ENCODE data around the gene CARNS1. TPM values are rescaled to one million over a fixed set of nuclear protein-coding genes. Genes with fewer than 3 reads are reported as not detected.
A peak's percentile ranks its signal among the peaks of the same experiment; 100 is the strongest.

The CARNS1 gene
- total and polyA plus RNA-seq, 7 experiments from 2014 or later, result 0.53 to 14.2 (median 4.3) TPM

DNA sequence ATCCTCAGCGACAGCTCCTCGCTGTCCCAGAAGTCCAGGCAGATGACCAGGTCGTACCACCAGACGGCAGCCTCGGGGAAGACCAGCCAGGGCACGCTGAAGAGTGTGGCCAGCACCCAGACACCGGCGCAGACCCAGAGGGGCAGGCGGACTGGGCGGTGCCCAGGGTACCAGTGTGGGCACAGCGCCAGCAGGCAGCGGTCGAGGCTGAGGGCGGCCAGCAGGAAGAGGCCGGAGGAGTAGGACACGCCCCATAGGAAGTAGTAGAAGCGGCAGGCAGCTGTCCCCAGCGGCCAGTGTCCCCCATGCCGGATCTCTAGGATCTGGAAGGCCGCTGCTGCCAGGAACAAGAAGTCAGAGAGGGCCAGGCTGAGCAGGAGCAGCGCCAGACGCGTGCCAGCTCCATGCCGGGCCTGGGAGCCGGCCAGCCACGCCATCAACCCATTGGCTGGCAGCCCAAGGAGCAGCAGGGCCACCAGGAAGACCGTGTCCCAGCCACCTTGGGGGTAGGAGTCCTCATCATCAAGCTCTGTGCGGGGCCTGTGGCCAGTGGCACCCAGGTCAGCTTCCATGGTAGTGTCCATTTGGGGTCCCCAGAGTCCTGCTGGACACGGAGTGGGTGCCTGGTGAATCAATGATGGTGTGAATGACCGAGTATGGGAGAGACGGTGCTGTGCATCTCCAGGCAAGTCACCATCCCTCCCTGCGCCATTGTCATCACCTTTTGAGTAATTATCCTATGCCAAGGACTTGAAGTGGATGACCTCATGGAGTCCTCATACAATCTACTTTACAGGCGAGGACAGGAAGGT, 36.9 kb downstream of the CARNS1 start, which contains the start of gene GPR152:
TSS of gene GPR152 (minus strand) at position 589 of the 812 bp plus-strand sequence. CDS start at position 584, 5 bp downstream.
- H3K9me3 Mint-ChIP-seq, result peaks cover 0 to 3% (median 0%) of the 10 kb centered on the region in 11 donors
- no peak within 1 kb of the TSS for H3K4me3 ChIP-seq (ENCODE audit: low read length)
- H3K4me1 ChIP-seq (ENCODE audit: control insufficient read depth in 2 of 2, insufficient read depth in 2 of 2, low read length in 2 of 2), result peaks cover 9 to 24% of the 10 kb centered on the region in 2 donors
- H3K27me3 Mint-ChIP-seq, result no peaks in the 10 kb centered on the region
- ATAC-seq (no peak), DNase-seq (no peak)
- no peaks in the 10 kb centered on the region for H3K36me3 ChIP-seq (ENCODE audit: control insufficient read depth in 2 of 3, insufficient read depth in 3 of 3, low read length in 3 of 3)
- no peak within 1 kb of the TSS for H3K27ac ChIP-seq (ENCODE audit: low read depth, low read length)
- H3K36me3 Mint-ChIP-seq, result no peaks in the 10 kb centered on the region
- H3K27me3 ChIP-seq (ENCODE audit: control insufficient read depth in 2 of 2, insufficient read depth in 2 of 2, low read length in 2 of 2), result no peaks in the 10 kb centered on the region
- peaks cover 15 to 42% (median 23%) of the 10 kb centered on the region in 7 donors for H3K4me1 Mint-ChIP-seq
- intact Hi-C loops (cut with micrococcal nuclease), result no loop called here
- POLR2A ChIA-PET, result interaction anchor here (0.5 to 11.9 kb wide), 8 partner anchors 9 to 49 kb away, joined by 3 to 206 read pairs (median 5); partner anchors contain the start of genes CABP4, CORO1B, PTPRCAP and TBC1D10C
- CTCF ChIA-PET, result no interaction called here
- H3K27ac Mint-ChIP-seq, result peak within 1 kb of the TSS in 4 of 9 donors; percentile 17 to 68 (median 40)
- H3K9me3 ChIP-seq (ENCODE audit: control insufficient read depth in 2 of 3, low read length in 3 of 3), result no peaks in the 10 kb centered on the region
- peak within 1 kb of the TSS in 2 of 10 donors; percentile 27 to 31 for H3K4me3 Mint-ChIP-seq

DNA sequence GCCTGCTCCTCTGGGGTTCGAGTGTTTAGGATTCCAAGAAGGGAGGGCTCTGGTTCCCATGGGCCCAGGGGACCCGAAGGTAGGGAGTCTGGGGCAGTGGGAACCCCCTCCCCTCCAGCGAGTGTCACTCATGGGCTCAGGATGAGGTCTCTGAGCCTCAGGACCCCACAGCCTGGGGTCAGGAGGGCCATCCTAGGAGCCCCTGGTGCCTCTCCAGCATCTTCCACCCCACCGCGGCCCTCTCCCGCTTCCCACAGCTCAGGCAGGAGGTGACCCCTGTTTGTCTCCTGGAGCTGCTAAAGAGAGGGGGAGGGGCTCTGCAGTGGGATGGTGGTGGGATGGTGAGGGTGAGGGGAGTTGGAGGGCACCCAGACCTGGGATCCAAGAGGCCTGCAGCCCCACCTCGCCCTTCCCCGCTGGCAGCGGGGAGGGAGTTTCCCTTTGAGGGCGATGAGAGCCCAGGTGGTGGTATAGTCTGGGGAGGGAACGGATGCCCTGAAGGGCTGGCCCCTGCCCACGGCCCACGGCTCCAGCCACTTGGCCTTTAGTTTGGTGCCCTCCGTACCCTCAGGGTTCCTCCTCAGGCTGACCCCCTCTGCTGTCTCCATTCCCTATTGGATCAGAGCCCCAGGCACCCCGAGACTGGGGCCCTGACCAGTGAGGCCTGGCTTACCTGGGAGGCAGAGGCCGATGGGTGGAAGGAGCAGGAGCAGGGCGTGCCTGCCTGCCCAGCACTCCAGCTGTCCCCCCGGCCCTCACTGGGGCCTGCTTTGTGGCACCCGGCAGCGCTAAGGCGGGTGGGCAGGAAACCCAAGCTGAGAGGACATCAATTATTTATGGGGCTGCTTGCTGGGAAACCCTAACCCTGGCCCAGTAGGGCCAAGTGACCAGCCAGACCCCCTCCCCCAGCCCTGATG, 38.6 kb downstream of the CARNS1 start:
- no peaks in the 10 kb centered on the region for H3K27me3 ChIP-seq (ENCODE audit: control insufficient read depth in 2 of 2, insufficient read depth in 2 of 2, low read length in 2 of 2)

DNA sequence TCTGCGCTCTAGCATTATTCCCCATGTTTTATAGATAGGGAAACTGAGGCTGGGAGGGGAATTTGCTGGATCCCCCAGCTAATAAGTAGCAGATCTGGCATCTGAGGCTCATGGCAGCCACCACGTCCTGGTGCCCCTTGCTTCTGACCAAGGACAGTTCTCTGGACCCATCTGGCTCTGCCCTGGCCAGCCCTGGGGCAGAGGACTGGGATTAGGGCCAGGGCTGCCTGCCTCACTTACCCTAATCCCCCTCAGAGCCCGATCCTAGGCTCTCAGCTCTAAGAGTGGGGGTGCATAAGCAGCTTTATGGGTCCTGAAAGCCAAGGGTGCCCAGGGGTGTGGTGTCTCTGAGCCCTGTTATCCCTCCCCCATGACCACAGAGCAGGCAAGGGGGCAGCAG, 39.6 kb downstream of the CARNS1 start, which contains the start of gene CABP4:
TSS of gene CABP4 (plus strand) at position 301 of the 400 bp plus-strand sequence. CDS start at position 371, 70 bp downstream.
- peak within 1 kb of the TSS in 1 of 10 donors; percentile 69 for H3K4me3 Mint-ChIP-seq
- H3K9me3 Mint-ChIP-seq, result peaks cover 0 to 6% (median 0%) of the 10 kb centered on the region in 11 donors
- ATAC-seq (no peak), DNase-seq (no peak)
- Histone ChIP-seq H3K4me1 (ENCODE audit: control insufficient read depth in 2 of 2, insufficient read depth in 2 of 2, low read length in 2 of 2) (peaks cover 0 to 2% of the 10 kb centered on the region in 2 donors), H3K27me3 (ENCODE audit: control insufficient read depth in 2 of 2, insufficient read depth in 2 of 2, low read length in 2 of 2) (no peaks in the 10 kb centered on the region), H3K4me3 (ENCODE audit: low read length) (no peak within 1 kb of the TSS), H3K36me3 (ENCODE audit: control insufficient read depth in 2 of 3, insufficient read depth in 3 of 3, low read length in 3 of 3) (no peaks in the 10 kb centered on the region), H3K9me3 (ENCODE audit: control insufficient read depth in 2 of 3, low read length in 3 of 3) (no peaks in the 10 kb centered on the region), H3K27ac (ENCODE audit: low read depth, low read length) (no peak within 1 kb of the TSS)
- H3K27ac Mint-ChIP-seq, result peak within 1 kb of the TSS in 2 of 9 donors; percentile 10 to 31
- CTCF ChIA-PET, result no interaction called here
- intact Hi-C loops (cut with micrococcal nuclease), result no loop called here
- POLR2A ChIA-PET, result interaction anchor here (0.6 to 18.3 kb wide), 6 partner anchors 7 to 44 kb away, joined by 3 to 206 read pairs (median 16); partner anchors contain the start of genes CORO1B, GPR152 and PTPRCAP
- no peaks in the 10 kb centered on the region for H3K27me3 Mint-ChIP-seq
- H3K36me3 Mint-ChIP-seq, result no peaks in the 10 kb centered on the region
- H3K4me1 Mint-ChIP-seq, result peaks cover 0 to 22% (median 8%) of the 10 kb centered on the region in 7 donors

More for the DNA sequence above, 38.6 kb downstream of the CARNS1 start:
- intact Hi-C loops (cut with micrococcal nuclease), result no loop called here
- ATAC-seq (no peak), DNase-seq (no peak)
- Mint-ChIP-seq H3K36me3 (no peaks in the 10 kb centered on the region), H3K4me3 (no peak overlapping the region), H3K27me3 (no peaks in the 10 kb centered on the region), H3K4me1 (peaks cover 5 to 26% (median 11%) of the 10 kb centered on the region in 7 donors), H3K9me3 (peaks cover 0 to 6% (median 0%) of the 10 kb centered on the region in 11 donors), H3K27ac (no peak overlapping the region)
- ChIA-PET CTCF (no interaction called here), POLR2A (interaction anchor here (0.7 to 18.3 kb wide), 6 partner anchors 6 to 102 kb away, joined by 3 to 206 read pairs (median 72); partner anchors contain the start of genes CABP4, CORO1B, GPR152 and PTPRCAP)
- H3K27ac ChIP-seq (ENCODE audit: low read depth, low read length), result no peak overlapping the region
- no peaks in the 10 kb centered on the region for H3K9me3 ChIP-seq (ENCODE audit: control insufficient read depth in 2 of 3, low read length in 3 of 3)
- H3K4me1 ChIP-seq (ENCODE audit: control insufficient read depth in 2 of 2, insufficient read depth in 2 of 2, low read length in 2 of 2), result peaks cover 0 to 10% of the 10 kb centered on the region in 2 donors
- H3K36me3 ChIP-seq (ENCODE audit: control insufficient read depth in 2 of 3, insufficient read depth in 3 of 3, low read length in 3 of 3), result no peaks in the 10 kb centered on the region
- no peak overlapping the region for H3K4me3 ChIP-seq (ENCODE audit: low read length)

DNA sequence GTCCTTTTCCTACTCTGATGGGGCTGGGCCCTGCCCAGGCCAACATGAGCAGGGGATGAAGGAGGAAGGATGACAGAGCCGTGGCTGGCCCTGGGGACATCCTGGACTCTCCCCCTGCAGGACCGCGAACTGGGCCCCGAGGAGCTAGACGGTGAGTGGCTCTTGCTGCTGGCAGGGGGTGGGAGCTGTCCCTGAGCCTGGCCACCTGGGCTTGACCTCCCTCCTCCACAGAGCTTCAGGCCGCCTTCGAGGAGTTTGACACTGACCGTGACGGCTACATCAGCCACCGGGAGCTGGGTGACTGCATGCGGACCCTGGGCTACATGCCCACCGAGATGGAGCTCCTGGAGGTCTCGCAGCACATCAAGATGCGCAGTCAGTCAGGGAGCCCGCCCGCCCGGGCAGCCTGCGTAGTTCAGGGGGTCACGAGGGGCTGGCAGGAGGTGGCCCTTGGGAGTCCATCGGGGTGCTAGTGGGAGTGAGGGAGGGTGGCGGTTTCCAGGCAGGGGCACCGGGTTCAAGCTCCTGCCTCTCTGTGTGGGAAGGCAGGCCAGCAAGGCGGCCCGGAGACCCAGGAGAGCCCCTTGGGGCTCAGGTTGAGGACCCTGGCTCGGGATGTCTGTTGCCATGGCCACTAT, 40.7 kb downstream of the CARNS1 start:
- POLR2A ChIA-PET, result interaction anchor here (0.7 to 18.3 kb wide), 10 partner anchors 8 to 62 kb away, joined by 3 to 206 read pairs (median 6); partner anchors contain the start of genes AIP, CORO1B, GPR152 and PPP1CA
- ATAC-seq, result no peak
- H3K9me3 Mint-ChIP-seq, result peaks cover 0 to 6% (median 0%) of the 10 kb centered on the region in 11 donors

DNA sequence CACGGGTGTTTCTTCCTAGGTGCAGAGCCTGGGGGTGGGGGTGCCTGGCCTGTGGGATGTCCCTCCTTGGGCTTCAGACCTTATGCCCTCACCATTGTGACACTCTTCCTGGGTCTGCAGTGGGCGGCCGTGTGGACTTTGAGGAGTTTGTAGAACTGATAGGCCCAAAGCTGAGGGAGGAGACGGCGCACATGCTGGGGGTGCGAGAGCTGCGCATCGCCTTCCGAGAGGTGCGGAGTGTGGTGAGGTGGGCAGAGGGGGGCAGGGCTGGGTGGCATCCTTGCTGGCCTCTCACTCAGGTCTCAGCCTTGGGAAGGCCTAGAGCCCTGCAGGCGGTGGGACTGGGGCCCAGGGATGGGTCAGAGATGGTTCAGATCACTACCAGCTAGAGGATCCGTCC, 42.0 kb downstream of the CARNS1 start:
- Mint-ChIP-seq H3K27ac (no peak overlapping the region), H3K27me3 (peaks cover 0 to 2% (median 0%) of the 10 kb centered on the region in 5 donors), H3K9me3 (peaks cover 0 to 6% (median 0%) of the 10 kb centered on the region in 11 donors), H3K4me3 (no peak overlapping the region), H3K36me3 (no peaks in the 10 kb centered on the region), H3K4me1 (peaks cover 0 to 11% (median 8%) of the 10 kb centered on the region in 7 donors)
- intact Hi-C loops (cut with micrococcal nuclease), result no loop called here
- POLR2A ChIA-PET, result interaction anchor here (1.0 to 18.3 kb wide), 8 partner anchors 8 to 49 kb away, joined by 3 to 206 read pairs (median 16); partner anchors contain the start of genes AIP, CORO1B, GPR152 and PTPRCAP
- ATAC-seq, result no peak
- Histone ChIP-seq H3K9me3 (ENCODE audit: control insufficient read depth in 2 of 3, low read length in 3 of 3) (no peaks in the 10 kb centered on the region), H3K36me3 (ENCODE audit: control insufficient read depth in 2 of 3, insufficient read depth in 3 of 3, low read length in 3 of 3) (no peaks in the 10 kb centered on the region), H3K27me3 (ENCODE audit: control insufficient read depth in 2 of 2, insufficient read depth in 2 of 2, low read length in 2 of 2) (no peaks in the 10 kb centered on the region), H3K4me1 (ENCODE audit: control insufficient read depth in 2 of 2, insufficient read depth in 2 of 2, low read length in 2 of 2) (no peaks in the 10 kb centered on the region), H3K27ac (ENCODE audit: low read depth, low read length) (no peak overlapping the region), H3K4me3 (ENCODE audit: low read length) (no peak overlapping the region)
- CTCF ChIA-PET, result no interaction called here
- DNase-seq, result no peak

More for the DNA sequence above, 40.7 kb downstream of the CARNS1 start:
- Histone ChIP-seq H3K36me3 (ENCODE audit: control insufficient read depth in 2 of 3, insufficient read depth in 3 of 3, low read length in 3 of 3) (no peaks in the 10 kb centered on the region), H3K4me1 (ENCODE audit: control insufficient read depth in 2 of 2, insufficient read depth in 2 of 2, low read length in 2 of 2) (no peaks in the 10 kb centered on the region), H3K4me3 (ENCODE audit: low read length) (no peak overlapping the region), H3K27me3 (ENCODE audit: control insufficient read depth in 2 of 2, insufficient read depth in 2 of 2, low read length in 2 of 2) (no peaks in the 10 kb centered on the region), H3K9me3 (ENCODE audit: control insufficient read depth in 2 of 3, low read length in 3 of 3) (no peaks in the 10 kb centered on the region), H3K27ac (ENCODE audit: low read depth, low read length) (no peak overlapping the region)
- Mint-ChIP-seq H3K36me3 (no peaks in the 10 kb centered on the region), H3K4me3 (no peak overlapping the region), H3K27ac (peak overlapping the region in 1 of 9 donors; percentile 58), H3K27me3 (peaks cover 0 to 2% (median 0%) of the 10 kb centered on the region in 5 donors), H3K4me1 (peaks cover 0 to 15% (median 9%) of the 10 kb centered on the region in 7 donors)
- CTCF ChIA-PET, result no interaction called here
- no peak for DNase-seq
- intact Hi-C loops (cut with micrococcal nuclease), result no loop called here

Measured in naive thymus-derived CD4-positive, alpha-beta T cell (primary cell).